Uterus (tissue), 2 donors: ENCODE measurements around the gene BDH1.
"Not testable (repeated sequence)": the region's sequence is repeated elsewhere in the genome, so short reads cannot be mapped to it uniquely, and the experiment has no call there.

Source experiments
- POLR2A ChIP-seq, 2 donors: fragments of 450-650 bp; IDR thresholded peaks; one replicate each; pipeline ENCODE4 v1.6.1; 2016; ENCODE audit warnings: antibody characterized with exemption in 2 of 2, mild to moderate bottlenecking in 1 of 2, moderate library complexity in 1 of 2
- TF ChIP-seq, protein P1 (sequence below), 4 experiments: fragments of 200-600 bp in 2 of 4; fragments of 450-650 bp in 2 of 4; sonication (generic) in 2 of 4; IDR thresholded peaks; one replicate each; pipeline ENCODE4 v1.5.1; 2016 to 2019; ENCODE audit warnings: antibody characterized with exemption in 4 of 4, mild to moderate bottlenecking in 2 of 4, moderate library complexity in 1 of 4

GRCh38 chr3:197602351-197602750 is 46.6 kb upstream of the BDH1 start:
- TF ChIP-seq, protein P1, sequence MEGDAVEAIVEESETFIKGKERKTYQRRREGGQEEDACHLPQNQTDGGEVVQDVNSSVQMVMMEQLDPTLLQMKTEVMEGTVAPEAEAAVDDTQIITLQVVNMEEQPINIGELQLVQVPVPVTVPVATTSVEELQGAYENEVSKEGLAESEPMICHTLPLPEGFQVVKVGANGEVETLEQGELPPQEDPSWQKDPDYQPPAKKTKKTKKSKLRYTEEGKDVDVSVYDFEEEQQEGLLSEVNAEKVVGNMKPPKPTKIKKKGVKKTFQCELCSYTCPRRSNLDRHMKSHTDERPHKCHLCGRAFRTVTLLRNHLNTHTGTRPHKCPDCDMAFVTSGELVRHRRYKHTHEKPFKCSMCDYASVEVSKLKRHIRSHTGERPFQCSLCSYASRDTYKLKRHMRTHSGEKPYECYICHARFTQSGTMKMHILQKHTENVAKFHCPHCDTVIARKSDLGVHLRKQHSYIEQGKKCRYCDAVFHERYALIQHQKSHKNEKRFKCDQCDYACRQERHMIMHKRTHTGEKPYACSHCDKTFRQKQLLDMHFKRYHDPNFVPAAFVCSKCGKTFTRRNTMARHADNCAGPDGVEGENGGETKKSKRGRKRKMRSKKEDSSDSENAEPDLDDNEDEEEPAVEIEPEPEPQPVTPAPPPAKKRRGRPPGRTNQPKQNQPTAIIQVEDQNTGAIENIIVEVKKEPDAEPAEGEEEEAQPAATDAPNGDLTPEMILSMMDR (IDR thresholded peaks at IDR 0.05) = not testable (repeated sequence)
- not testable (repeated sequence) for TF ChIP-seq POLR2A (IDR thresholded peaks at IDR 0.05)
